WERI-Rb-1 (cell line): ENCODE data around the gene COL9A1.
A peak's percentile ranks its signal among the peaks of the same experiment; 100 is the strongest.

ENCODE experiments used
- DNase-seq: peaks from one replicate; pipeline ENCODE4 v3.0.0-alpha.2; 2020
- H3K27ac ChIP-seq: fragments of 250-450 bp; sonication (Bioruptor Pico); 2 replicates; pipeline ENCODE4 v1.5.1; 2020; ENCODE audit warnings: mild to moderate bottlenecking, moderate library complexity
- H3K27me3 ChIP-seq: fragments of 250-450 bp; sonication (Bioruptor Pico); 2 replicates; pipeline ENCODE4 v1.5.1; 2021; ENCODE audit warnings: mild to moderate bottlenecking, low read depth, moderate library complexity; ENCODE audit not compliant: insufficient read depth, severe bottlenecking
- H3K36me3 ChIP-seq: fragments of 250-450 bp; sonication (Bioruptor Pico); 2 replicates; pipeline ENCODE4 v1.5.1; 2020; ENCODE audit warnings: mild to moderate bottlenecking, moderate library complexity
- H3K4me3 ChIP-seq: 2 replicates; pipeline ENCODE4 v1.5.1; 2011; ENCODE audit warnings: low read depth, mild to moderate bottlenecking, control low read depth, low read length
- H3K9me3 ChIP-seq: fragments of 250-450 bp; sonication (Bioruptor Pico); 2 replicates; pipeline ENCODE4 v1.5.1; 2021; ENCODE audit warnings: mild to moderate bottlenecking, moderate library complexity; ENCODE audit not compliant: severe bottlenecking
- TF ChIP-seq, protein P1 (sequence below): IDR thresholded peaks from 2 replicates; pipeline ENCODE4 v1.5.1; 2011; ENCODE audit warnings: low read depth, mild to moderate bottlenecking, control low read depth, inconsistent platforms, low read length

Gene COL9A1

GRCh38 chr6:70304616-70305015 is 1.7 kb upstream of the COL9A1 start:
- no peak overlapping the region for H3K27ac ChIP-seq
- H3K36me3 ChIP-seq: no peaks in the 10 kb centered on the region
- TF ChIP-seq, protein P1, sequence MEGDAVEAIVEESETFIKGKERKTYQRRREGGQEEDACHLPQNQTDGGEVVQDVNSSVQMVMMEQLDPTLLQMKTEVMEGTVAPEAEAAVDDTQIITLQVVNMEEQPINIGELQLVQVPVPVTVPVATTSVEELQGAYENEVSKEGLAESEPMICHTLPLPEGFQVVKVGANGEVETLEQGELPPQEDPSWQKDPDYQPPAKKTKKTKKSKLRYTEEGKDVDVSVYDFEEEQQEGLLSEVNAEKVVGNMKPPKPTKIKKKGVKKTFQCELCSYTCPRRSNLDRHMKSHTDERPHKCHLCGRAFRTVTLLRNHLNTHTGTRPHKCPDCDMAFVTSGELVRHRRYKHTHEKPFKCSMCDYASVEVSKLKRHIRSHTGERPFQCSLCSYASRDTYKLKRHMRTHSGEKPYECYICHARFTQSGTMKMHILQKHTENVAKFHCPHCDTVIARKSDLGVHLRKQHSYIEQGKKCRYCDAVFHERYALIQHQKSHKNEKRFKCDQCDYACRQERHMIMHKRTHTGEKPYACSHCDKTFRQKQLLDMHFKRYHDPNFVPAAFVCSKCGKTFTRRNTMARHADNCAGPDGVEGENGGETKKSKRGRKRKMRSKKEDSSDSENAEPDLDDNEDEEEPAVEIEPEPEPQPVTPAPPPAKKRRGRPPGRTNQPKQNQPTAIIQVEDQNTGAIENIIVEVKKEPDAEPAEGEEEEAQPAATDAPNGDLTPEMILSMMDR: no peak
- H3K4me3 ChIP-seq: no peak overlapping the region
- no peaks in the 10 kb centered on the region for H3K9me3 ChIP-seq
- DNase-seq: no peak
- H3K27me3 ChIP-seq: no peaks in the 10 kb centered on the region

- no peak for DNase-seq
- TF ChIP-seq, protein P1: no peak
- Histone ChIP-seq H3K27me3 (no peaks in the 10 kb centered on the region), H3K4me3 (no peak overlapping the region), H3K36me3 (no peaks in the 10 kb centered on the region), H3K9me3 (no peaks in the 10 kb centered on the region), H3K27ac (no peak overlapping the region)
These were observed 3.4 kb downstream of the COL9A1 start for GRCh38 chr6:70299456-70299855.

DNA sequence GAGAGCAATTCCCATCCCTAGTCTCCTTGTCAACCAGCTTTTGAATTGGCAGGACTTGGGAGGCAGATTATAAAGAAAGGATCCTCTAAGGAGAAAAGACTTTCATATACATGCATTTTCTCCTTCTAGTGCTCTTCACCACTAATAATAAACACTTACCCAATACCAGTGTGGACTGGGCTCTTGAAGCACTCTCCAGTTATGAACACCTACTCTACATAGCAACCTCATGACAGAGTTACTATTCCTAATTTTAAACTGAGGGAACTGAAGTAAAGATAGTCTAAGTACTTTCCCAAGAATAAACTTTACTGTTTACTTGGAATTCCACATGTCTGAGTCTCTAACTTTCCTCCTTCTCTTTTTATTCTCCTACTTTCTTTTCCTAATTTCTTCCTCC is 4.8 kb downstream of the COL9A1 start:
- TF ChIP-seq, protein P1: no peak
- Histone ChIP-seq H3K27ac (no peak overlapping the region), H3K36me3 (no peaks in the 10 kb centered on the region), H3K9me3 (no peaks in the 10 kb centered on the region), H3K4me3 (no peak overlapping the region), H3K27me3 (no peaks in the 10 kb centered on the region)
- no peak for DNase-seq

DNA sequence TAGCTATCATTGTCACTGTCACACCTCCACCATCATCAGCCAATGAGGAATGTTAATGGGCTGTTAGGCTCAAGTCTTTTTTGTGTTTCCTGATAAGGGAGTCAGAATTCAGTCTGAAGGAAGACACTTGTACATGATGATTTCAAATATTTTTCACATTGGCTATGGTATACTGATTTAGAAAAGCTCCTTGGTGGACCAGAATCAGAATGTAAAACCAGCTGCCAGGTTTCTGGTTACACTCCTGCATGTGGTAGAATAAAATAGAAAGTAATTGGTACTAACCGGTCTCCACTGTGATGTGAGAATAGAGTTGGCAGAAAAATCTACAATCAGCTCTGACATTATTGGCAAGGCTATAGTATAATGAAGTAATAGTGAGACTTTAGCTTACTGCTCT is 10.7 kb downstream of the COL9A1 start:
- H3K36me3 ChIP-seq: no peaks in the 10 kb centered on the region
- no peaks in the 10 kb centered on the region for H3K27me3 ChIP-seq
- no peaks in the 10 kb centered on the region for H3K9me3 ChIP-seq
- no peak for DNase-seq
- no peak overlapping the region for H3K27ac ChIP-seq
- TF ChIP-seq, protein P1: no peak
- no peak overlapping the region for H3K4me3 ChIP-seq

DNA sequence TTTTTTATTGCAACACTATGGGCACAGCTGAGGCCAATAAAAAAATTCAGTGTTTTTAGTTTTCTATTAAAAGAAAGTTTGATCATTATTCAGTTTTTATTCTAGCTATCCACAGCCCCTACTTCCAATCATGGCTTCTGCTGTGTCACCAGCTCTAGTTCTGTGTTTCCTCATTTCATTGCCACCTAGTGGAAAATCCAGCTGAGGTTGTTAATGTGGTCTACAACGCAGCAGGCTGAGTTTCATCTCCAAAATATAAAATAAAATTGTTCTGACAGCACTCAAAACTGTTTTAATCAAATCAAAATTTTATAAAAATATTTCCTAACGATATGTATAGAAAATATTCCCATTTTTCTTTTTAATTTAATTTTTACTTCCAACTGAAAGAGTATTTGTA is 13.6 kb downstream of the COL9A1 start:
- Histone ChIP-seq H3K36me3 (no peaks in the 10 kb centered on the region), H3K27ac (no peak overlapping the region), H3K4me3 (no peak overlapping the region), H3K9me3 (no peaks in the 10 kb centered on the region), H3K27me3 (no peaks in the 10 kb centered on the region)
- TF ChIP-seq, protein P1: peak; percentile 38; the same call in 1 of the 2 replicates
- no peak for DNase-seq

DNA sequence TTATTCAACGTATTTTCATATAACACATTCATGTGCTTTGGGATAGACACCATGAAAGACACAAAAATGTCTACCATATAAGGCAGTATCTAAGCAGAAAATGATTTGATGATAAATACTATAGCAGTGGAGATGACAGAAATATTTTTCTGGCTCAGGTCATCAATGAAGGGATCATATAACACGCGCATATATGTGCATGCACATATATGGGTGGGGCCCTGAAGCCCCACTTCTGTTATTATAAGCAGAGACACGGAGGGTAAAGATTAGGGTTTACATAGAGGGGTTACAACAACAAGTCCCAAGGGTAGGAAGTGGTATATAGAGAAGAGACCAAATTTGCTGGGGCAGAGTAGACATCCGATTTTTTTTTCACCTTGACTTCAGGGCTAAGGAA is 16.0 kb downstream of the COL9A1 start:
- Histone ChIP-seq H3K27ac (no peak overlapping the region), H3K27me3 (no peaks in the 10 kb centered on the region), H3K36me3 (no peaks in the 10 kb centered on the region), H3K4me3 (no peak overlapping the region), H3K9me3 (no peaks in the 10 kb centered on the region)
- TF ChIP-seq, protein P1: no peak
- DNase-seq: no peak
